Retina (tissue), 1 donor: ENCODE measurements around the gene SORBS2.
A peak's percentile ranks its signal among the peaks of the same experiment; 100 is the strongest.
"Not testable (repeated sequence)": the region's sequence is repeated elsewhere in the genome, so short reads cannot be mapped to it uniquely, and the experiment has no call there.

Experiments
- DNase-seq: peaks from one replicate; pipeline ENCODE4 v3.0.0-alpha.2; 2016

The SORBS2 gene

DNA sequence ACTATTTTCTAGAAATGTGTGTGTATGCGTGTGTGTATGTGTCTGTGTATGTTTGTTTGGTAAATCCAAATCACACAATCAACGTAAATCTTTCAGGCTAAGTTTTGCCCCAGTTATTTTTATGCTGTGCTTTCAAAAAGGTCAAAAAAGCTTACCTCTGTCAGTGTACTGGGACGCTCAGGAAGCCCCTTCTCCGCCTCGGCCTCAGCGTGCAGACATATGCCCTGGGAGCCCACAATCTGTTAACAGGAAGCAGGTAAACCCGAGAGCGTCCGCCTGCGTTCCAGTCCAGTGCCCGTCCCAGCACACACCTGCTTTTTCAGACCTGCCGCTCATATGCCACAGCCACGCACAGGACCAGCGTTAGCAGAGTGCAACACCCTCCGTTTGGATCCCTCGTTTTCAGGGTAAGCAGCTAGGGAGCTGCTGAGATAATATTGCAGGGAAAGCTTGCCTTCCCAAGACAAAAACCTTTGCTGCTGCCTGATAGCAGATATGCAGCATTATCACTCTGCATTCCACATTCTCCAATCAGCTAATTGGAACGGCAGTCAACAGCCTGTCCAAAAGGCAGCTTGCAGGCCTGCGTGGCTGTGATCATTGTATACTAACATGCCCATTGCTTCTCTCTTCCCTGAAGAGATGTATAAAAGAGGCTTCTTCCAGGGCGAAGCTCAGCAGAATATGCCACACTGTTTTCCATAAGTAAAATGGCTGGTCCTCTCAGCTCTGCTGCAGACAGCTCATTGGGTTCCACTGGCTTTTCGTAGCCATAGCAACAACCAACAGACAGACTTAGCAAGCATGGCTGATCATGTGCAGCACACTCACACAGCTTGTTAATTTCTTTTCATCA lies at the start of gene SORBS2:
SORBS2 (minus strand) TSS at position 686 of the 856 bp plus-strand sequence. CDS start 121,623 bp downstream, outside the sequence.
- DNase-seq = peak; percentile 87

GRCh38 chr4:185859111-185859510 lies 47.1 kb upstream of the SORBS2 start:
- DNase-seq = no peak

DNA sequence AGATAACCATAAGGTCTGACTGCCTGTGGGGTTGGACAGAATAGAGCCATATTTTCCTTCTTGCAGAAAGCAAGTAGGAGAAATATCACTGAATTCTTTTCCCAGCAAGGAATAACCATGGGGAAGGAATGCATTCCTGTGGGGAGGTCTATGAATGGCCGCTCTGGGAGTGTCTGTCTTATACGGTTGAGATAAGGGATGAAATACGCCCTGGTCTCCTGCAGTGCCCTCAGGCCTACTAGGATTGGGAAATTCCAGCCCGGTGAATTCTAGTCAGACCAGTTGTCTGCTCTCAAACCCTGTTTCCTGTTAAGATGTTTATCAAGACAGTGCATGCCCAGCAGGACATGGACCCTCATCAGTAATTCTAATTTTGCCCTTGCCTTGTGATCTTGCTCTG lies 45.6 kb upstream of the SORBS2 start:
- DNase-seq = not testable (repeated sequence)

DNA sequence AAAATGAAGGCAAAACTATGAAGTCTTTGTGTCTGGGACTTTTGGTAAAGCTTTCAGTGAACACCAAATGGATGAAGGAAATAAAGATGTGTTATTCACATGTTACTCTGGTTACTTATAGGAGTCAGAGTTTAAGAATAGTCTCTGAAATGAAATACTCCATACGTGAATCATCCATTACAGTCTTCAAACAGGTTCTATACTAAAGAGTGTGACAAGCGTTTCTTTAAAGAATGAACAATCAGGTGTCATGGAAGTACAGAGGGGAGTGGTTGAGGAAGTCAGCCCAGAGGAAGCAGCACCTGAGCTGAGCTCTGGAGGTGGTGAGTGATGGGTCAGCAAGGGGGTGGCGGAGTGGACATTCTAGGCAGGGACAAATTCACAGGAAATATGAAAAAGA lies 41.8 kb upstream of the SORBS2 start:
- DNase-seq = no peak

GRCh38 chr4:185852961-185853360 lies 41.0 kb upstream of the SORBS2 start:
- no peak for DNase-seq

DNA sequence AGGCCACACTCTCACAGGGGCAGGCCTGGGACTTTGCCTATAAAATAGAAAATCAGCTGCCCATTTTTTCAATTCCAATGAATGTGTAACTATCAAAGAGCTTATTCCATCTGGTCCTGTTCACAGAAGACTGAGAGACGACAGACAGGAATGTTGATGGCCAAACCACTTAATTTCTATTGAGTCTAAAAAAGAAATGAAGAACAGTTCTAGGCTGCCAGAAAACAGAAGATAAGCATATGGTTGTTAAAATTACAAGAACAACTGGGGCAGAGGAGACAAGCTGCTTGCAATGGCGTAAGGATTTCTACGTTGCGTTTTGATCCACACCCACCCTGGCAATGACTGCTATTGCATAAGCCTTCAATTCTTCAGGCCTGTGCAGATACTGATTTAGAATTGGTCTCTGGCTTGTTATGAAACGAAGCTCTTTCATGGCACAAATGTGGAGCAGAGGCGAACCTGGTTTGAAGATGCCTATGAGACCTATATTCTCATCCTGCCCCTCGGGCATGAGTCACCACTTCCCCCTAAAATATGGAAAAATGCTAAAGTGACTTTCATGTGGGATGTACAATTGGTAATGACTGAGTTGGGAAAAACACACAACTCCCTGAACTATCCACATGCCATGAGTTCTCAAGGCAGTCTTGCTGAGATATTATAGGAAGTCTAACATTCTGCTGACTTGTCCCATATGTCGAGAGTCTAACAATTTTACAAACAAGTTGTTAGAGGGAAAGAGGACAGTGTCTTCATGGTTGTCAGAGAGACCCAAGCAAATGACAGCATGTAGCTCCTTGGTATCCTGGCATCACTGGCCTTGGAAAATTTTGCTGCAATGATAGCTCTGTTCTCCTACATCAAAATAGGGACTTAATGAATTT lies 37.9 kb upstream of the SORBS2 start:
- DNase-seq = no peak

DNA sequence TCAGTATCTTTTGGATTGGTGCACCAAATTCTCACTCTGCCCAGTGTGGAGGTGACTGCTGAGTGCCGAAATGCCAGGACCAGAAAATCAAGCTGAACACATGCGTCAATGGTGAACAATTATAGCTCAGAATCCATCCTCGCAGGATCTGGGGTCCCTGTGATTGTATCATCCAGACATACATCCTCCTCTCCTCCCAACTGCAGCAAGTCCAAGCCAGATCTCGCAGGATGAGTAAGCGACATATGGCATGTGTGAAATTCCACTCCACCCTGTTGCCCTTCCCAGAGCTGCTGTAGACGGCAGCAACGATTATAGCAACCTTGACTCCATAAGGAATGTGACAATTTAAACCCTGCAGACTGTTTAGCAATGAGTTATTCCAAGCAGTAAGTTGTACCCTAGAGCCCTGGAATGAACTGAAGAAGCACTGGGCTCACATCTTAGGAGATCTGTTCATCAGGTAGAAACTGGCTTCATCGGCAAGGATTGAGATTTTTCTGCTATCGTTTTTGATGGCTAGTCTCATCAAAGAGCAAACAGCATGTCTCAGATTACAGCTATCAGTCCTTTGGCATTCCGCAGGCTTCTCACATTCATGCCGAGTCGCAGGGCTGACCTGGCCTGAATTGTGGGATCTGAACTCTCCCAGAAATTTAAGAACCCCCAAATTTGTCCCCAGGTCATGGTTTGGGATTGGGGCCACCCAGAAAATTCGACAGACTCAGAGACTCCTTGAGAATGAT lies 35.5 kb upstream of the SORBS2 start:
- DNase-seq = no peak

DNA sequence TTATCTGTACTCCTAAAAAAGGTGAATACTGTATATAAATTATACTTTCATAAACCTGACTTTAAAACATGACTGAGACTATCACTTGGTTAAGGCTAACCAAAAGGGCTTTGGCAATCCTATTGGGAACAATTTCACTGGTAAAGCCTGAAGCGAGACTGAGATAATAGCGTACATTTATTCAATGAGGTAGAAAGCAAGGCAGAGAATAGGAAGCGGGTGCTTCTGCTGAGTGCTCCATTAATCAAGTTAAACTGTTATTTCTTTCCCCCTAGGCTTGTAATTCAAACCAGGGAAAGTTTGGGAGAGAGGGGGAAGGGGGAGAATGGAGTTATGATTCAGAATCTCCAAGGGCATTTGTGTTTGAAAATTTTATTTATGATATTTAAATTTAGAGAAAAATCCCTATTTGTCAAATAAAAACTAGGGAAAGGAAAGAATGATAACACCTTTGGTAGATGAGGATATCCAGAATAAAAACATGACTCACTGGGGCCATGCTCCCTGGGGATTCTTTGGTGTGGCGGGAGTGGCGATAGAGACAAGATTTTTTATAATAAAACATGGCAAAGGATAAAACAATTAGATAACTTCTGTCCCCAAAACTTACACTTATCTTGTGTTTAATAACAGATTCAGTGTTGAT lies 34.6 kb upstream of the SORBS2 start:
- DNase-seq = no peak

GRCh38 chr4:185845966-185846365 lies 34.0 kb upstream of the SORBS2 start:
- no peak for DNase-seq

DNA sequence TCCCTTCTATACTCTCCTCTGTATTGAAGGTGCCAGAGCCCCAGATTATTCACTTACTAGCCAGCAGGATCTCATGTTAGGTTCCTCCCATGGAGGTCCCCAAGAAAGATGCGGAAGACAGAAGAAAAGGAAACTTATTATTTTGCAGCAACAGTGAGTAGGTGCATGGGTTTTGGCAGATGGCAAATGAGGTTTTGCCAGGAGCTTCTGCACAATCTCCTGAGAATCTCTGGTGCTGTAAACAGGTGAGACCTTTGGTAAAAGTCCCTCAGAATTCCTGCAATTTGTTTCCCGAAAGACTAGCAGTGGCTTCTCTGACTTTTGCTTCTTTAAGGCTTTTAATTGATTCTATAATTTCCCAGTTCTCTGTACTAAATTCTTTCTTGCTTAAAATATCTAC lies 29.5 kb upstream of the SORBS2 start:
- no peak for DNase-seq

- no peak for DNase-seq
Observed at GRCh38 chr4:185840953-185841352, 29.0 kb upstream of the SORBS2 start.

DNA sequence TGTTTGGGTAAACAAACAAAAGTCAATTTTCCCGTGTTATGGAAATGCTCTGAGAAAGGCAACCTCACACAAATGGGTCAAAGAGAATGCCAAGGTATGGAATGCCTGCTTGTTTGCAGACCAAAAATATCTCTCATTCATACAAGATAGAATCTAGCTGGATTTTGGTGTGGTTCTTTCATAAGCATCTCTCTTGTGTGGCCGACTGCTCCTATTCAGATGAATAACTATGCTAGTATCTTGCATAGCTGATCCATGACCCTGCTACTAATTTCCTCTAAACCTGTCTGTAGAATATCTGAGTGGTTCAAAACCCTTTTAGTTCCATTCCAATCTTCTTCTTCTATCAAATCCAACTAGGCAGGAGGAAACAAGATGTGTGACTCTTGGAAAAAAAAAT lies 28.2 kb upstream of the SORBS2 start:
- no peak for DNase-seq

DNA sequence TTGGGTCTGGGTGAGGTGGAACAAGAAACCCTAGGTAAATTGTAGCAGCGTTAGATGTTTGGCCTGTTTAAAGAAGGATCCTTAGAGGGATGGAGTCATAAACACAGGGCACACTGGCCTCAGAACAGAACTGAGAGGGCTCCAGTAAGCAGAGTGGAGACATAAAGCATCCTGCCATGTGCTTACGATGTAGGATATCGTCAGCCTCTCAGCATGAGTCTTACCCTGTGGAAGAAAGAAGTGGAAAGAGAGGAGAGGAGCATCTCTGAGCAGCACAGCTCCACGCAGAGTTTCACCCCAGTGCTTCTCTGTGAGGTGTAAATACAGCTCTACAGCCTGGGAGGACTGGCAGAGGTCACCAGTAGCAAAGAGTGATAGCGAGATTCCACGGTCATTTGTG lies 27.8 kb upstream of the SORBS2 start:
- peak; percentile 42 for DNase-seq

DNA sequence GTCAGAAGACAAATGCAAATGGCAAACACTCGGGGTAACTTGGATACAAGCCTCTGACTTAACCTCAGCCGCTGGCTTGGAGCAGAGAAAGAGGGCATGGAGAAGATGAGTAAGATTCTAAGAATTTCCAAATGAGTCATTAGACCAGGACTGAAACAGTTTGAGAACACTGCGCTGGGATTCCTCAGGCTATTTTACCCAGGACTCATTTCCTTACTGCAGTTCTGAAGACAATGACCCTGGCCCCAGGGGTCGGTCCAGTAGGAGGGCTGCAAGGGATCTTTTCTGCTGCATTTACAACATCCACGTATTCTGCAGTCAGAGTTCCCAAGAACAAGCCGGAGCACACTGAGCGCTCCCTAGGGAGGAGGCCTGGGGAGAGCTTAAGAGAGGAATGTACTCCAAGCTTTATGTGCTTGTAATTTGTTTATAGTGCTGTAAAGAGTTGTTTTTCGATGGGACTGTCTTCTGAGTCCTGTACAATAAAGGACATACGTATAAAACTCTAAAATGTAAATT lies 27.3 kb upstream of the SORBS2 start:
- peak; percentile 67 for DNase-seq

DNA sequence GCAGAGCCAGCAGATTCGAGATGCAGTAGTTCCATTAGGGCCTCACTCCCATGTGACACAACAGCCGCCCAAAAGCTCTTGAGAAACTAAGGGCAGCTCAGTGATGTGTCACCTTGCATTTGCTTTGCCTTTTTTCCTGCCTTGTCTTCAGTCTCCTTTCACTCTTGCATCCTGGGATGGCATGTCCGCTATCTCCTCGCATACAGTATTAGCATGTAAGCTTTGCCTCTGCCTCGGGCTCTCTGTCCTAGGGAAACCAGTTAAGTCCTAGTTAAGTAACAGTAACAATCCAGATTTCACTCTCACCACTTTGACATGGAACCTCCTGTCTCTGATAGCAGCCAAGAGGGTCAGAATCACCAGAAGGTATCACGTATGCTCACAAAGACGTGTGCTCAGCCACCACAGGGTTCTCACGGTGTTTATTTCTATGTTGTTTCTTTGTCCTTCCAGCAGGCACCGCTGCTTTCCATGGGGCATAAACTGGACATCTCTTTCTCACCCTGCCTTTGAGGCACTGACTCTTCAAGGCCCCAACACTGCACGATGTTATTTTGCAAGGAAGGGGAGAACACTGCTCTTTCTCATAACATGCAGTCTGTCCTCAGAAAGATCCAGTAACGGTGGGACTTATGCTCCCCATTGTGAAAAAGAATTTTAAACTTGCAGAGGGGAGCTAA lies 26.7 kb upstream of the SORBS2 start:
- no peak for DNase-seq

GRCh38 chr4:185838104-185838452 lies 26.1 kb upstream of the SORBS2 start:
- no peak for DNase-seq

GRCh38 chr4:185837415-185838103 lies 25.6 kb upstream of the SORBS2 start:
- no peak for DNase-seq

DNA sequence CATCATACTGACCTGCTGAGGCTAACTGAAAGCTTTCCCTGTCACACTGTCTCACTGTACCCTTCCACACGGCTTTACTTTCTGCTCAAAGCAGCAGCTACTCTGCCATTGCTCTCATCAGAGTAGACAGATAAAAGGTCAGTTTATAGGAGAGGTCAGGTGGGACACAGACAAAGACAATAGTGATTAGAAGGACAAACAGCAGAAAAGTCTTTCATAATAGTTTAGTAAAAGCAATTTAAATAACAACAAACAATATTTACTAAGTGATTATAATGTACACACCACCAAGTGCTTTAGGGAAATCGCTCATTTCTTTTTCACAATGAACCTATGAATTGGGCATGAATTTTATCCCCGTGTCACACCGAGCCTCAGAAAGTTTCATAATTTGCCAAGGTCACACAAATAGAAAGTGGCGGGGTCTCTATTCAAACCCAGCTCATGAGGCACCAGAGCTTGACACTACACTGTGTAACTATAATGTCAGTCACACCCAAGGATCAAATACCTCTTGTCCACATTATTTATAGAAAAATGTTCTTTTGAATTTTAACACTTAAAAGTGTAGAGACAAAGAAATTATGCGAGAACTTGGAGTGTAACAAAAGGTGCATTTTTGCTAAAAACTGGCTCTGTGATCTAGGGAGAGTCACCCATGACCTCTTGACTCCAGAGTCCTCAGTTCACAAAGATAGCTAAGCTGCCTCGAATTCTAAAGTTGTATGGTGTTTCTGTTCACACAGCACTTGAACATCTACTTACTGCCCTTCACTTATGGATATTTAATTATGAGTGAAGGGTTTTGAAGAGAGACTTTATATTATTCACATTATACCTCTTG lies 24.5 kb upstream of the SORBS2 start:
- no peak for DNase-seq

DNA sequence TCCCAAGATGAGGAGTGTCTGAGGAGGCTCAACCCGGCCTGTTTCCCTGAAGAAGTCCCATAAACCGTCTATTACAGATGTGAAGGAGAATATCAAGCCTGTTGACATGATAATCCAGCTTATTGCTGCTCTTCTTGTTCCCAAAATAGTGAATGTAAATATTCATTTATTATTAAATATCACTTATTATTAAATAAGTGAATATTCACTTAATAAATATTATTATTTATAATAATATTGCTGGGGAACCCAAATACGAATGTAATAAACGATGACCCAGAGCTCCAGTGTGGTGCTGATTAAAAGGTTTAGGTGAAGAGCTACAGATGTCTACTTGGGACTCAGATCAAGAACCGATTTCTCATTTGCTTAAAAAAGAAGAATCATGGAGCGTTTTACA lies 23.8 kb upstream of the SORBS2 start:
- DNase-seq = no peak

- DNase-seq = no peak
Observed at GRCh38 chr4:185835336-185835735, 23.3 kb upstream of the SORBS2 start.
